A549 (cell line): ENCODE measurements around the gene C11orf91. TPM values are rescaled to one million over a fixed set of nuclear protein-coding genes. Genes with fewer than 3 reads are reported as not detected.

Source experiments
- ATAC-seq, 2 experiments: fragments of 200-7000 bp in 1 of 2; fragments of >200 bp in 1 of 2; cut with Nextera tagmentation in 1 of 2; cut with Tn5 transposase in 1 of 2; 3 replicates each; pipeline versions ENCODE4 v1.8.0 to v1.9.1; 2018 to 2020; ENCODE audit warnings: mild to moderate bottlenecking in 1 of 2, moderate library complexity in 1 of 2
- CTCF ChIA-PET: fragments of 300-600 bp; sonication (Branson Sonifier 250); formaldehyde crosslinking; extraction: SDS; loops from one replicate; lab custom pipeline; 2021; ENCODE audit warnings: antibody characterized with exemption, inconsistent platforms; lab: Yijun Ruan, JAX
- POLR2A ChIA-PET: fragments of 350-600 bp; formaldehyde crosslinking; extraction: SDS; loops from one replicate; lab custom pipeline; 2021; ENCODE audit warnings: antibody characterized with exemption, inconsistent platforms; lab: Yijun Ruan, JAX
- DNase-seq, 2 experiments: peaks; one replicate each; pipeline versions ENCODE4 v3.0.0 to v3.0.0-alpha.2; 2011 to 2016; ENCODE audit warnings: low read depth in 1 of 2, low spot score in 1 of 2
- FAIRE-seq: peaks from 2 replicates; lab custom pipeline; 2011; peaks lifted over from hg19 to GRCh38; lab: Jason Lieb, UNC
- H3K27ac ChIP-seq, 2 experiments: fragments of >200 bp; sonication (Bioruptor Twin); formaldehyde crosslinking; 3 replicates each; pipeline ENCODE4 v1.5.1; 2016 to 2017
- H3K4me1 ChIP-seq: fragments of >200 bp; sonication (Bioruptor Twin); formaldehyde crosslinking; 3 replicates; pipeline ENCODE4 v1.6.1; 2016
- H3K4me2 ChIP-seq: fragments of >200 bp; sonication (Bioruptor Twin); formaldehyde crosslinking; 3 replicates; pipeline ENCODE4 v1.6.1; 2016
- H3K4me3 ChIP-seq: fragments of >200 bp; sonication (Bioruptor Twin); formaldehyde crosslinking; 3 replicates; pipeline ENCODE4 v1.5.1; 2016
- H3K9me3 ChIP-seq: fragments of >200 bp; sonication (Bioruptor Twin); formaldehyde crosslinking; 3 replicates; pipeline ENCODE4 v1.6.1; 2016
- CHD2 ChIP-seq: fragments of 150-350 bp; IDR thresholded peaks from 2 replicates; pipeline ENCODE4 v1.6.1; 2014; ENCODE audit warnings: low read length; ENCODE audit not compliant: partially characterized antibody
- EHMT2 ChIP-seq: fragments of 200-600 bp; sonication (generic); IDR thresholded peaks from 2 replicates; pipeline ENCODE4 v1.6.1; 2016; ENCODE audit warnings: antibody characterized with exemption, low read depth, mild to moderate bottlenecking, moderate library complexity
- GATA3 ChIP-seq: IDR thresholded peaks from 2 replicates; pipeline ENCODE4 v1.6.1; 2012; ENCODE audit warnings: borderline replicate concordance
- HEYL ChIP-seq: fragments of 250-450 bp; sonication (Bioruptor Pico); IDR thresholded peaks from 2 replicates; pipeline ENCODE4 v1.8.0; 2021; ENCODE audit warnings: mild to moderate bottlenecking, moderate library complexity
- HOXB5 ChIP-seq: fragments of 250-450 bp; sonication (Bioruptor Pico); IDR thresholded peaks from 2 replicates; pipeline ENCODE4 v1.5.0; 2020; ENCODE audit warnings: mild to moderate bottlenecking, moderate library complexity
- JUN ChIP-seq, 2 experiments: fragments of >200 bp; sonication (Bioruptor Twin); formaldehyde crosslinking; IDR thresholded peaks; 2 replicates in 1 of 2; 3 replicates in 1 of 2; pipeline ENCODE4 v1.6.1; 2016 to 2017
- MAFK ChIP-seq: fragments of 450-650 bp; IDR thresholded peaks from 2 replicates; pipeline ENCODE4 v1.6.1; 2014; ENCODE audit not compliant: partially characterized antibody
- MYC ChIP-seq: IDR thresholded peaks from 2 replicates; pipeline ENCODE4 v1.6.1; 2012; ENCODE audit warnings: mild to moderate bottlenecking, inconsistent platforms, low read length, improper control_type of control experiment, borderline replicate concordance
- NR3C1 ChIP-seq: fragments of >200 bp; sonication (Bioruptor Twin); formaldehyde crosslinking; IDR thresholded peaks from 3 replicates; pipeline ENCODE4 v1.6.1; 2017
- PHF8 ChIP-seq: fragments of 200-600 bp; sonication (generic); IDR thresholded peaks from 2 replicates; pipeline ENCODE4 v1.6.1; 2016; ENCODE audit warnings: low read depth, mild to moderate bottlenecking, antibody characterized with exemption, moderate library complexity, borderline replicate concordance
- POLR2A ChIP-seq: IDR thresholded peaks from 2 replicates; pipeline ENCODE4 v1.6.1; 2012; ENCODE audit warnings: mild to moderate bottlenecking, low read length
- RAD21 ChIP-seq, 2 experiments: fragments of >200 bp in 1 of 2; sonication (Bioruptor Twin) in 1 of 2; formaldehyde crosslinking in 1 of 2; IDR thresholded peaks in 1 of 2; conservative IDR thresholded peaks in 1 of 2; 2 replicates in 1 of 2; 3 replicates in 1 of 2; pipeline ENCODE4 v1.6.1; 2012 to 2018; ENCODE audit warnings: inconsistent platforms in 1 of 2
- RCOR1 ChIP-seq: fragments of 150-350 bp; IDR thresholded peaks from 2 replicates; pipeline ENCODE4 v1.6.1; 2014; ENCODE audit warnings: antibody characterized with exemption, low read length, low read depth
- RNF2 ChIP-seq: fragments of 200-600 bp; sonication (generic); IDR thresholded peaks from 2 replicates; pipeline ENCODE4 v1.6.1; 2016; ENCODE audit warnings: low read depth, mild to moderate bottlenecking, antibody characterized with exemption, moderate library complexity, borderline replicate concordance
- SREBF2 ChIP-seq: fragments of 450-650 bp; IDR thresholded peaks from 2 replicates; pipeline ENCODE4 v1.6.1; 2014; ENCODE audit warnings: mild to moderate bottlenecking, moderate library complexity
- ZC3H11A ChIP-seq: fragments of 450-650 bp; IDR thresholded peaks from 2 replicates; pipeline ENCODE4 v1.6.1; 2014; ENCODE audit warnings: antibody characterized with exemption, mild to moderate bottlenecking
- WGBS: methylation state at CpG from one replicate; pipeline ENCODE4 v1.1.6; 2017; ENCODE audit errors: missing lambda C conversion rate; 5-methylcytosine and 5-hydroxymethylcytosine counted together
- polyA plus RNA-seq, 4 experiments: library from polyadenylated mRNA; depleted of rRNA in 3 of 4; stranded (reverse); fragments of >200 nt; fragmentation: RNase III in 1 of 4; extraction: RNeasy Plus Mini Kit Qiagen cat#74134 plus additional on column Dnase treatment in 1 of 4; gene quantifications; 2 replicates in 3 of 4; 3 replicates in 1 of 4; pipeline ENCODE4 v1.2.3, GENCODE V29; 2011 to 2017
- TF ChIP-seq, protein P1 (sequence below): fragments of 250-450 bp; sonication (Bioruptor Pico); IDR thresholded peaks from 2 replicates; pipeline ENCODE4 v1.5.0; 2020; ENCODE audit warnings: low read depth, mild to moderate bottlenecking, moderate library complexity
- TF ChIP-seq, protein P2 (sequence below): IDR thresholded peaks from 2 replicates; pipeline ENCODE4 v1.6.1; 2012; ENCODE audit warnings: low read depth, borderline replicate concordance
- TF ChIP-seq, protein P3 (sequence below): fragments of >200 bp; sonication (Bioruptor Twin); formaldehyde crosslinking; IDR thresholded peaks from 2 replicates; pipeline ENCODE4 v1.6.1; 2016
- TF ChIP-seq, protein P4 (sequence below): IDR thresholded peaks from 2 replicates; pipeline ENCODE4 v1.6.1; 2012
- TF ChIP-seq, protein P5 (sequence below): fragments of >200 bp; sonication (Bioruptor Twin); formaldehyde crosslinking; IDR thresholded peaks from 3 replicates; pipeline ENCODE4 v1.6.1; 2016

The C11orf91 gene
- polyA plus RNA-seq, 2 of the 4 experiments (the other 2 are of a cell fraction) = 0.15 TPM; not detected in 1

DNA sequence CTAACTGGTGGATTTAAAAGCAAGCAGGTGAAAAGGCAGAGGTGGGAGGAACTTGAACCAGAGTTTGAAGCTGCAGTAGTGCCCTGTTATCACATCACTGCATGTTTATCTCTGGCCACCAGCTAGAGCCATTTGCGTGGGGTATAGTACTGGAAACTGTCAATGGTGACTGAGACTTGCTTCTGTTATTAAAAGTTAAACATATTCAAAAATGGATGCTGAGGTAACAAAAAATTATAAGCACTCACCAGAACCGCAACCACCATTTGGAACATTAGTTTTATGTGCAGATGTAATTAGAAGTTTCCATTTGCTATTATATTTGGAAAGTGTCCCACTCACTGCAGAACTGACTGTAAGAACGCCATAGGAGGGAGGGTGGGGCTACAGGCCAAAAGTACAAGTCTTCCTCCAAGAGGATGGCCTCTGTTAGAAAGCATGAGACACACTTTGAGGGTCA is 36.8 kb upstream of the C11orf91 start:
- ATAC-seq = no peak
- no peak for DNase-seq
- whole genome bisulfite sequencing = 77% methylated on average over 3 of the region's 3 CpGs
- ChIA-PET POLR2A (interaction anchor here (1.3 to 3.5 kb wide), 4 partner anchors 21 to 576 kb away, joined by 4 to 42 read pairs (median 30); partner anchors contain the start of genes C11orf91 and CSTF3), CTCF (interaction anchor here (0.6 to 3.8 kb wide), 16 partner anchors 11 to 988 kb away, joined by 3 to 26 read pairs (median 4); partner anchors contain the start of genes C11orf91 and KIAA1549L)
- peak overlapping the region; percentile 93 for H3K4me2 ChIP-seq
- H3K4me1 ChIP-seq = peaks cover 41% of the 10 kb centered on the region
- H3K27ac ChIP-seq = peak overlapping the region; percentile 85 to 93
- H3K4me3 ChIP-seq = peak overlapping the region; percentile 75; the same call in 1 of the 3 replicates
- FAIRE-seq = no peak
- no peaks in the 10 kb centered on the region for H3K9me3 ChIP-seq
- TF ChIP-seq EHMT2 (no peak), RNF2 (no peak), RCOR1 (no peak), NR3C1 (no peak), HOXB5 (CRISPR knock-in tag) (no peak), POLR2A (no peak), CHD2 (no peak), RAD21 (conservative IDR thresholded peaks at IDR 0.05 in 1 of 2, IDR thresholded peaks at IDR 0.05 in 1 of 2) (no peak), ZC3H11A (no peak), GATA3 (no peak), MYC (no peak), MAFK (no peak)
- TF ChIP-seq, protein P1, sequence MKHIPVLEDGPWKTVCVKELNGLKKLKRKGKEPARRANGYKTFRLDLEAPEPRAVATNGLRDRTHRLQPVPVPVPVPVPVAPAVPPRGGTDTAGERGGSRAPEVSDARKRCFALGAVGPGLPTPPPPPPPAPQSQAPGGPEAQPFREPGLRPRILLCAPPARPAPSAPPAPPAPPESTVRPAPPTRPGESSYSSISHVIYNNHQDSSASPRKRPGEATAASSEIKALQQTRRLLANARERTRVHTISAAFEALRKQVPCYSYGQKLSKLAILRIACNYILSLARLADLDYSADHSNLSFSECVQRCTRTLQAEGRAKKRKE (CRISPR knock-in tag) = no peak
- TF ChIP-seq, protein P2, sequence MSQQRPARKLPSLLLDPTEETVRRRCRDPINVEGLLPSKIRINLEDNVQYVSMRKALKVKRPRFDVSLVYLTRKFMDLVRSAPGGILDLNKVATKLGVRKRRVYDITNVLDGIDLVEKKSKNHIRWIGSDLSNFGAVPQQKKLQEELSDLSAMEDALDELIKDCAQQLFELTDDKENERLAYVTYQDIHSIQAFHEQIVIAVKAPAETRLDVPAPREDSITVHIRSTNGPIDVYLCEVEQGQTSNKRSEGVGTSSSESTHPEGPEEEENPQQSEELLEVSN = no peak

DNA sequence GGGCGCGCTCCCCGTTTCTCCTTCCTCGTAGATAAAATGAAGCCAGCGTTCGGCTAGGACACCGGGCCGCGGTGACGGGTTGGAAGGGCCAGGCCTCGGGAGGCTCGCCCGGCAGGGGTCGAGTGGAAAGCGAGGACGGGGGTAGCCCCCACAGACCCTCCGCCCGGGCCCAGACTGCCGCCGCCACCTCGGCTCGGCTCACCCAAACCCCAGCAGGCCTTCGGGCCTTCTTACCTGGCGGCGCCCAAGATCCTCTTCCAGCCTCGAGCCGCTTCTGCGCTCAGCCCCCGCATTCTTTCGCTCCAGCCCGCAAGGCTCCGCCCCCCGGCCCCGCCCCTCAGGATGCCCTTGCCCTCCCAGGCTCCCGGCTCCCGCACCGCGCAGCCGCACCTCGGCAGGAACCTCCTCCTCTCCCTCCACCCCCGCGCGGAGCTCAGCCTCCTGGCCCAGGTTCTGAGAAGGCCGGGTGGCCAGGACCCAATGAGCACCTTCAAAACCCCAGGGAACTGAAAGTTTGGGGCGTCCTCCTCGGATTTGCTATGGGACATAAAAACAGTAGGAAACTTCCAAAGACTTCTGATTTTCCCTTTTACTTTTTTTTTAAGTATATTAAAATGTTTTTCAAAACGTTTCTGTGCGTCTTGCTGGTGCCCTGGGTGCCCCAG is 35.7 kb upstream of the C11orf91 start, which contains the start of gene CD59:
Gene CD59 (minus strand): TSS at position 276 of the 665 bp plus-strand sequence. CDS start 13,978 bp downstream, outside the sequence.
- under 1% methylated on average over 30 of the region's 48 CpGs for WGBS
- CTCF ChIA-PET = interaction anchor here (0.7 to 3.8 kb wide), 15 partner anchors 10 to 767 kb away, joined by 3 to 26 read pairs (median 4); partner anchors contain the start of gene KIAA1549L
- H3K9me3 ChIP-seq = no peaks in the 10 kb centered on the region
- H3K27ac ChIP-seq = peak within 1 kb of the TSS; percentile 85 to 93
- no peak for TF ChIP-seq SREBF2
- 0 out of 2 replicates have a peak, but pooled peaks have one; percentile 40 for TF ChIP-seq RNF2
- TF ChIP-seq PHF8 = peak; percentile 85
- TF ChIP-seq POLR2A = peak; percentile 83
- TF ChIP-seq, protein P3, sequence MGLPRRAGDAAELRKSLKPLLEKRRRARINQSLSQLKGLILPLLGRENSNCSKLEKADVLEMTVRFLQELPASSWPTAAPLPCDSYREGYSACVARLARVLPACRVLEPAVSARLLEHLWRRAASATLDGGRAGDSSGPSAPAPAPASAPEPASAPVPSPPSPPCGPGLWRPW = no peak
- no peak for TF ChIP-seq HEYL (CRISPR knock-in tag)
- peak; percentile 40 to 91; a peak in 4 of 5 replicates for TF ChIP-seq JUN (IDR thresholded peaks at IDR 0.05)
- TF ChIP-seq, protein P4, sequence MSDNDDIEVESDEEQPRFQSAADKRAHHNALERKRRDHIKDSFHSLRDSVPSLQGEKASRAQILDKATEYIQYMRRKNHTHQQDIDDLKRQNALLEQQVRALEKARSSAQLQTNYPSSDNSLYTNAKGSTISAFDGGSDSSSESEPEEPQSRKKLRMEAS = 0 out of 2 replicates have a peak, but pooled peaks have one; percentile 13
- TF ChIP-seq, protein P2 = peak; percentile 50; the same call in 1 of the 2 replicates
- TF ChIP-seq, protein P5, sequence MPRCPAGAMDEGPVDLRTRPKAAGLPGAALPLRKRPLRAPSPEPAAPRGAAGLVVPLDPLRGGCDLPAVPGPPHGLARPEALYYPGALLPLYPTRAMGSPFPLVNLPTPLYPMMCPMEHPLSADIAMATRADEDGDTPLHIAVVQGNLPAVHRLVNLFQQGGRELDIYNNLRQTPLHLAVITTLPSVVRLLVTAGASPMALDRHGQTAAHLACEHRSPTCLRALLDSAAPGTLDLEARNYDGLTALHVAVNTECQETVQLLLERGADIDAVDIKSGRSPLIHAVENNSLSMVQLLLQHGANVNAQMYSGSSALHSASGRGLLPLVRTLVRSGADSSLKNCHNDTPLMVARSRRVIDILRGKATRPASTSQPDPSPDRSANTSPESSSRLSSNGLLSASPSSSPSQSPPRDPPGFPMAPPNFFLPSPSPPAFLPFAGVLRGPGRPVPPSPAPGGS = peak; percentile 77
- TF ChIP-seq, all 56 proteins: peak for 7
- Histone ChIP-seq H3K4me2 (peak within 1 kb of the TSS; percentile 93), H3K4me3 (peak within 1 kb of the TSS; percentile 75), H3K4me1 (peaks cover 34% of the 10 kb centered on the region)
- POLR2A ChIA-PET = interaction anchor here (0.7 to 3.5 kb wide), 16 partner anchors 10 to 839 kb away, joined by 3 to 42 read pairs (median 4); partner anchors contain the start of genes C11orf91 and CSTF3
- FAIRE-seq (no peak), DNase-seq (peak; percentile 93 to 94), ATAC-seq (peak; percentile 96)
